ENCODE measurements around the gene VAV3.

DNA sequence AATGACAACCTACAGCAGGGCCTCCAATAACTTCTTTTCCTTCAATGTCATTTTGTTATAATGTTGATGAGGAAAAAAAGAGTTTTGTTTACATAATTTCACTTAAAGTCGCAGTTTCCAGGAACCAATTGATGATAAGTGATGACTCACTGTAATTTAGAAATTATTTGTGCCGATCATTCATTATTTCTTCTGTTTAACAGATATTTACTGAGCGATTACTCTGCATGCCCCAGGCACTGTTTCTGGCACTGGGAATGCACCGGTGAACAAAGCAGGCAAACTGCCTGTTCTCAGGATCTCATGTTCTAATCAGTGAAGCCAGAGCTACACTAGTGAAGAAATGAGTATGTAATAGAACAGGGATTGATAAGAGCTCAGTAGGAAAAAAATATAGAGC lies 420.7 kb downstream of the VAV3 start:
- TF ChIP-seq, protein P1, sequence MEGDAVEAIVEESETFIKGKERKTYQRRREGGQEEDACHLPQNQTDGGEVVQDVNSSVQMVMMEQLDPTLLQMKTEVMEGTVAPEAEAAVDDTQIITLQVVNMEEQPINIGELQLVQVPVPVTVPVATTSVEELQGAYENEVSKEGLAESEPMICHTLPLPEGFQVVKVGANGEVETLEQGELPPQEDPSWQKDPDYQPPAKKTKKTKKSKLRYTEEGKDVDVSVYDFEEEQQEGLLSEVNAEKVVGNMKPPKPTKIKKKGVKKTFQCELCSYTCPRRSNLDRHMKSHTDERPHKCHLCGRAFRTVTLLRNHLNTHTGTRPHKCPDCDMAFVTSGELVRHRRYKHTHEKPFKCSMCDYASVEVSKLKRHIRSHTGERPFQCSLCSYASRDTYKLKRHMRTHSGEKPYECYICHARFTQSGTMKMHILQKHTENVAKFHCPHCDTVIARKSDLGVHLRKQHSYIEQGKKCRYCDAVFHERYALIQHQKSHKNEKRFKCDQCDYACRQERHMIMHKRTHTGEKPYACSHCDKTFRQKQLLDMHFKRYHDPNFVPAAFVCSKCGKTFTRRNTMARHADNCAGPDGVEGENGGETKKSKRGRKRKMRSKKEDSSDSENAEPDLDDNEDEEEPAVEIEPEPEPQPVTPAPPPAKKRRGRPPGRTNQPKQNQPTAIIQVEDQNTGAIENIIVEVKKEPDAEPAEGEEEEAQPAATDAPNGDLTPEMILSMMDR (conservative IDR thresholded peaks at IDR 0.05 in 1 of 2, IDR thresholded peaks at IDR 0.05 in 1 of 2; ENCODE audit: low read depth in 1 of 2, low read length in 2 of 2) = no peak
- no peak for TF ChIP-seq EZH2 (IDR thresholded peaks at IDR 0.05; ENCODE audit: low read length, missing control alignments)

Data from fibroblast of lung (primary cell).